ENCODE data around the gene ITGB2. TPM values are rescaled to one million over a fixed set of nuclear protein-coding genes. Genes with fewer than 3 reads are reported as not detected.

The ITGB2 gene
- total RNA-seq, 4 donors from 2014 or later, result 55.8 to 1,044 (median 162) TPM

DNA sequence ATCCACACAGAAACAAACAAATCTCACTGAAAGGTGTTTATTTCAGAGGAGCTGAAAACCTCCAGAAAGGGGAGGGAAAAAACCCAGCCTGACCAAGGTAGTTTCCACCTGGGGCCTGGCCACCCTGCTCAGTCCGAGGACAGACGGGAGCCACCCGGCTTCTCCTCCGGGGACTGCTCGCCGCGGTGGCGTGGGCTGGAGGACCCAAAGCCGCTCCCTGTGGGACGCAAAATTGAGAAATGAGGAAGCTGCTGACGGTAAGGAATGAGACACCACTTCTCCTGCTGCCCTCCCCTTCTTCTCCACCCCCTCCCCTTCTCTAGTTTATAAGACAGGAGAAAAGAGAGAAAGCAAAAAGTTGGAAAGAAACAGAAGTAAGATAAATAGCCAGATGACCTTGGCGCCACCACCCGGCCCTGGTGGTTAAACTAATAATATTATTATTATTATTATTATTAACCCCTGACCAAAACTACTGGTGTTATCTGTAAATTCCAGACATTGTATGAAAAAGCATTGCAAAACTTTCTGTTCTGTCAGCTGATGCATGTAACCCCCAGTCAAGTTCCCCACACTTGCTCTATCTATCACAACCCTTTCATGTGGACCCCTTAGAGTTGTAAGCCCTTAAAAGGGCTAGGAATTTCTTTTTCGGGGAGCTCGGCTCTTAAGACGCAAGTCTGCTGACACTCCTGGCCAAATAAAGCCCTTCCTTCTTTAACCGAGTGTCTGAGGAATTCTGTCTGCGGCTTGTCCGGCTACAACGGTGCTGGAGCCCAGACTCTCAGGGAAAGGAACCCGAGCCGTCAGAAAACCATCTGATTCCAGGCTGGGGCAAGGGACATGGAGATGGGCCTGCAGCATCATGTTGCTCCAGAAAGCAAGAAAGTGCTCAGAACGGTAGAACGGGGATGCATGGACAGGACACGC is 12.5 kb downstream of the ITGB2 start:
- TF ChIP-seq, protein P1, sequence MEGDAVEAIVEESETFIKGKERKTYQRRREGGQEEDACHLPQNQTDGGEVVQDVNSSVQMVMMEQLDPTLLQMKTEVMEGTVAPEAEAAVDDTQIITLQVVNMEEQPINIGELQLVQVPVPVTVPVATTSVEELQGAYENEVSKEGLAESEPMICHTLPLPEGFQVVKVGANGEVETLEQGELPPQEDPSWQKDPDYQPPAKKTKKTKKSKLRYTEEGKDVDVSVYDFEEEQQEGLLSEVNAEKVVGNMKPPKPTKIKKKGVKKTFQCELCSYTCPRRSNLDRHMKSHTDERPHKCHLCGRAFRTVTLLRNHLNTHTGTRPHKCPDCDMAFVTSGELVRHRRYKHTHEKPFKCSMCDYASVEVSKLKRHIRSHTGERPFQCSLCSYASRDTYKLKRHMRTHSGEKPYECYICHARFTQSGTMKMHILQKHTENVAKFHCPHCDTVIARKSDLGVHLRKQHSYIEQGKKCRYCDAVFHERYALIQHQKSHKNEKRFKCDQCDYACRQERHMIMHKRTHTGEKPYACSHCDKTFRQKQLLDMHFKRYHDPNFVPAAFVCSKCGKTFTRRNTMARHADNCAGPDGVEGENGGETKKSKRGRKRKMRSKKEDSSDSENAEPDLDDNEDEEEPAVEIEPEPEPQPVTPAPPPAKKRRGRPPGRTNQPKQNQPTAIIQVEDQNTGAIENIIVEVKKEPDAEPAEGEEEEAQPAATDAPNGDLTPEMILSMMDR (IDR thresholded peaks at IDR 0.05; ENCODE audit: low read depth), result no peak

DNA sequence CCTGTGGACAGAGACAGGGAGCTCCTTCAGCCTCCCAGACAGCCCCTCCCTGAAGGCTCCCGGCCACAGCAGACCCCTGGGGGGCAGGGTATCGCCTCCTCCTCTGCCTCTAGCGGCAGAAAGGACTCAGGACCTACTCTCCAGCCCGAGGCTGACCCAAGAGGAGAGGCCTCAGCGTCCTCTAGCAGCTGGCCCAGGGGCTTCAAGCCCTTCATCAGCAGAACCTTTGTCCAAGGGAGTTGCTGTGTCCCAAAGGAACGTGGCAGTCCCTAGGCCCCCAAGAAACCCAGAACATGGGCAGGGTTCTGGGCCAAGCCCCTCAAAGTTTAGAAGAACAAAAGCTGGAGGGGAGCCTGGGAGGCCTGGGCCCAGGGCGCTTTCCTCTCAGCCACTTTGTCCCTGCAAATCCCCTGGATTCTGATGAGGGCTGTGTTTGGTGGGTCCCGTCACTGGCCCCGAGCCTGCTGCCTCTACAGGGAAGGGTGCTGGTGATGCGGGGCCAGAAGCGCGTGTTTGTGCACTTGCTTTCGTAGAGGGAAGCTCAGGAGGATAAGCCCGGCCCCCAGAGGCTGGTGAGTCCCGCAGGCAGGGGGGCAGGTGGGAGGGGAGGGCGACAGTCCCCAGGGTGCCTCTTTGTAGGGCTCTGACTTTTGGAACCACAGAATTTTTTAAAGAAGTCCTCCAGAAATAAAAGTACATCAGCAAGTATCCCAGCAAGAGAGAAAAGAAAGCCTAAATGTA is 13.3 kb downstream of the ITGB2 start:
- TF ChIP-seq, protein P1 (IDR thresholded peaks at IDR 0.05; ENCODE audit: low read depth), result no peak

DNA sequence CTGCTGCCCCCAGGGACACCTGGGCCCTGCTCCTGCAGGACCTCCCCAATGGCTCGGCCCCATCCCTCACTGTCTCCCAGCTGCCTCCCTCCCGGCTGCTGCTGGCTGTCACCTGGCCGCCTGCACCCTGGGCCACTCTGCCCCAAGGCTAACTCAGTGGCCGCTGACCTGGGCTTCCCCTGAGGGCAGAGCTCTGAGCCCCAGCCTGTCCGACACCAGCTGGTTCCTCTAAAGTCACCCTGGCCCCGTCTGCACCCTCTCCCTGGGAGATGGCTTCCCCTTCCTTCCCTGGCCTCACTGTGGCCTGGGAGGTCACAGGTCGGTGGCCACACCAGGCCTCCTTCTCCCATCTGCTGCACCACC is 15.0 kb downstream of the ITGB2 start:
- TF ChIP-seq, protein P1 (IDR thresholded peaks at IDR 0.05; ENCODE audit: low read depth), result no peak

DNA sequence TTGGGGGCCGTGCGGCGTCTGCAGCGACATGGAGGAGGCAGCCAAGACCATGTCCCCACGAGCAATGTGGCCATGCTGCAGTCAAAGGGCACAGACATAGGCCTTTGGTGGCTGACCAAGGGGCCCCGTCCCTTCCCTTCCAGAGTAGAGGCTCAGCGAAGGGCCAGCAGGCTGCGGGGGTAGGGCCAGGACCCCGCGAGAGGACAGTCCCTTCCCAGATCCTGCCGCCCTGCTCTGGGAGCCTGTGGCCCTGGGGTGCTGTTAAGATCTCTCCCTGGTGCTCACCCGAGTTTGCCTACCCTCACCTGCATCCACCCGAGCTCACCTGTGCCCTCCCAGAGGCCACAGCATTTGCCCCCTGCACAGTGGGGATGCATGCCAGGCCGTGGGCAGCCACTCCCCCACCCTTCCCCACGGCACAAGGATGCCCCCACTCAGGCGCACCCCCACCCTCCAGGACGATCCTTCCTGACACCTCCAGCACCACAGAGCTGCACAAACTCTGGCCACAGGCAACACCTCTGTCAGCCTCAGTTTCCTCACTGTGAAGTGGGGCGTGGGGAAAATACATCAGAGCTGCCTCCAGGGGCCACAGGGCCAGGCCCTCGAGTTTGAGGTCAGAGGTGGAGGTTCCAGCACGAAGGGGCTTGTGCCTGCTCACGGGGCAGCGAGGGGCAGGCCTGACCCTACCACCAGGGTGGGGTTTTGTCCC is 15.5 kb downstream of the ITGB2 start:
- TF ChIP-seq, protein P1 (IDR thresholded peaks at IDR 0.05; ENCODE audit: low read depth), result no peak

DNA sequence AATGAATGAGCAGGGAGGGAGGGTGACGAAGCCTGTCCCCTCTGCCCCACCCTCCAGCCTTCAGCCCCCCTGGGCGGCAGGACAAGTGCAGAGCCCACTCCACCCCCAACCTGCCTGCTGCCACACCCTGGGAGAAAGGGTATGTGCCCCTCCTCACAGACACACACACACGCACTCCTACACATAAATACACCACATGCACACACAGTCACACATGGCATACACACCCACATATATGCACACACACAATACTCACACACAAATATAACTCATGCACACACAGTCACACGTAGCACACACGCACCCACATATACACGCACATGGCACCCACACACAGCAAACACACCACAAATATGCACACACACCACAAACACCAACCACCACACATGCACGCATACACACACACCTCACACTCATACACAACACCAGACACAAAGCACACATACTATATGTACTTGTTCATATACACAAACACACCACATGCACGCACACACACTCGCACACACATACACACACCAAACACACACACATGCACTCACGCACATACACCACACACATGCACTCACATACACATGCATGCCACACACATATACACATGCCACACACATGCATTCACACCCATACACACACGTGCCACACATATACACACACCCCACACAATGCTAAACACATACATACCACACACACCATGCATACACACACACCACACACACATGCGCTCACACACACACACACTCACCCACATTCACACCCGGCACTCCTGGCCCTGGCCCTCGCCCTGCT is 16.4 kb downstream of the ITGB2 start:
- TF ChIP-seq, protein P1 (IDR thresholded peaks at IDR 0.05; ENCODE audit: low read depth), result no peak

DNA sequence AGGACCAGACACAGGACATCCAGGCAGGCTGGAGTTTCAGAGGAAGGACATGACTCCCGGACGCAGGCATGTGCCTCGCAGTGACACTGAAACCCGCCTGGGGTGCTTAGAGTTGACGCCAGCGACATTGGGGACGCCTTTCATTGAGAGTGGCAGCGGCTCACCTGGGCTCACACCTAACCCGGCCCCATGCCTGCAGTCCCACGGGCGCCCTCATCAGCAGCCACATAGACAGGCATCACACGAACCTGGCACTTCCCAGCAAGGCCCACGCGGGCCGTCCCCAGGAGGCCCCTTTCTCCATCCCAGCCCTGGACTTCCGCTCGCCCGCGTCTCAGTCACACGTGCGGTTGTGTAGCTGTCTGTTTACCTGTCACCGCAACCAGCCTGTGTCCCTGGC is 17.0 kb downstream of the ITGB2 start:
- TF ChIP-seq, protein P1 (IDR thresholded peaks at IDR 0.05; ENCODE audit: low read depth), result no peak
